ENCODE data around the gene MAN1C1.

DNA sequence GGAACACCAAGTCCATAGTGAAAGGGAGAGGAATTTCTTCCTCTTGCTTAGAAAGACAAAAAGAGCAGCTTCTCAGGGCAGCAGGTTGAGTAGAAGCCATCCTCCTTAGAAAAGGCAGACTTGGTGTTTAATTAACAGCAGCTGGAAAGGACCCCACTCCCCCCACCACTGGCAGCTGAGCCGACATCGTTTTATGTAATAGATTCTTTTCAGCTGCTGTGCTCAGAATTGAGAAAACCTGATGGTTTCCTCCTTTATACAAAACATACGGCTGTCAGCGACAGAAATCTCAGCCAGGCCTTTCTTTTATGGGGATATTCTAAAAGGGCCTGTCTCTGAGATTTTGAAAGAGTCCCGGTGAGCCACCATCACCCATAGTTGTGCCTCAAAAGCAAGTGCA, 49.9 kb downstream of the MAN1C1 start:
- TF ChIP-seq ZNF274 (IDR thresholded peaks at IDR 0.05; ENCODE audit: low read depth, low read length) (no peak), YY1 (IDR thresholded peaks at IDR 0.05; ENCODE audit: insufficient read depth, insufficient read length) (no peak)

Data from NT2/D1 (cell line).